Activated CD4-positive, alpha-beta memory T cell treated with anti-CD3 and anti-CD28 coated beads for 36 hours (primary cell): Measurements from ENCODE around the gene ZNF274. TPM values are rescaled to one million over a fixed set of nuclear protein-coding genes. Genes with fewer than 3 reads are reported as not detected.
"Not testable (repeated sequence)": the region's sequence is repeated elsewhere in the genome, so short reads cannot be mapped to it uniquely, and the experiment has no call there.

Source experiments
- CTCF ChIA-PET: fragments of 350-600 bp; sonication (Branson Sonifier 250); formaldehyde crosslinking; loops from one replicate; lab custom pipeline; 2021; ENCODE audit warnings: antibody characterized with exemption, inconsistent platforms; lab: Charles Lee
- POLR2A ChIA-PET: fragments of 350-600 bp; sonication (Branson Sonifier 250); formaldehyde crosslinking; loops from one replicate; lab custom pipeline; 2021; ENCODE audit warnings: antibody characterized with exemption; lab: Charles Lee
- DNase-seq: peaks from one replicate; pipeline ENCODE4 v3.0.0-alpha.2; 2020
- H3K27ac Mint-ChIP-seq: one replicate; pipeline ENCODE4 v1.8.0; 2021; ENCODE audit warnings: mixed read lengths
- H3K27me3 Mint-ChIP-seq: one replicate; pipeline ENCODE4 v1.8.0; 2021; ENCODE audit warnings: mixed read lengths
- H3K36me3 Mint-ChIP-seq: one replicate; pipeline ENCODE4 v1.8.0; 2021; ENCODE audit warnings: mixed read lengths
- H3K4me1 Mint-ChIP-seq: one replicate; pipeline ENCODE4 v1.8.0; 2021; ENCODE audit warnings: low read depth, mixed read lengths
- H3K4me3 Mint-ChIP-seq: one replicate; pipeline ENCODE4 v1.8.0; 2021; ENCODE audit warnings: mild to moderate bottlenecking, mixed read lengths
- H3K9me3 Mint-ChIP-seq: one replicate; pipeline ENCODE4 v1.8.0; 2021; ENCODE audit warnings: mixed read lengths
- intact Hi-C: fragments of 100-400 bp; cut with micrococcal nuclease; formaldehyde crosslinking; loops from one replicate; pipeline ENCODE4 v1.15.1; 2023
- total RNA-seq, 2 experiments: library from RNA; stranded (reverse); gene quantifications; one replicate each; pipeline ENCODE4 v1.2.3, GENCODE V29; 2021

The ZNF274 gene
- total RNA-seq, 2 experiments from 2014 or later = 19.1 to 19.6 TPM

DNA sequence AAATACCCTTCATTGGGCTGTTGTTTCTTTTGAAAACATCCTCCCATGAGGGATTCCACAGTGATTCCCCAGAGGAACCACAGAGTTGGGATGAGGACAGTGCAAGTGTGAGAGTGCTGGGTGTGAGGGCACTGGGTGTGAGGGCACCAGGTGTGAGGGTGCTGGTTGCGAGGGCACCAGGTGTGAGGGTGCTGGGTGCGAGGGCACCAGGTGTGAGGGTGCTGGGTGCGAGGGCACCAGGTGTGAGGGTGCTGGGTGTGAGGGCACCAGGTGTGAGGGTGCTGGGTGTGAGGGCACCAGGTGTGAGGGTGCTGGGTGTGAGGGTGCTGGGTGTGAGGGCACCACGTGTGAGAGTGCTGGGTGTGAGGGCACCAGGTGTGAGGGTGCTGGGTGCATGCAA lies 75.4 kb downstream of the ZNF274 start:
- H3K27ac Mint-ChIP-seq, DNase-seq, H3K4me1 Mint-ChIP-seq, CTCF ChIA-PET, H3K27me3 Mint-ChIP-seq, H3K4me3 Mint-ChIP-seq, POLR2A ChIA-PET: not testable (repeated sequence)
- Mint-ChIP-seq H3K9me3 (peaks cover 93% of the 10 kb centered on the region), H3K36me3 (peaks cover 98% of the 10 kb centered on the region)
- intact Hi-C loops = loop anchor here (10.0 kb wide), 1 partner anchor 63 kb away; no protein-coding TSS in a partner anchor

- peaks cover 91% of the 10 kb centered on the region for H3K9me3 Mint-ChIP-seq
Measured at GRCh38 chr19:58261600-58261967, 78.7 kb downstream of the ZNF274 start.

GRCh38 chr19:58261968-58262921 lies 79.4 kb downstream of the ZNF274 start:
- ChIA-PET CTCF (interaction anchor here (1.9 kb wide), 1 partner anchor 16 kb away, joined by 5 read pairs; the partner anchor contains the start of gene ZNF8), POLR2A (interaction anchor here (0.6 to 1.4 kb wide), 2 partner anchors 79 to 258 kb away, joined by 3 read pairs; partner anchors contain the start of gene ZNF274)
- H3K36me3 Mint-ChIP-seq = peaks cover 92% of the 10 kb centered on the region
- no peak overlapping the region for H3K27ac Mint-ChIP-seq
- H3K27me3 Mint-ChIP-seq = no peaks in the 10 kb centered on the region
- intact Hi-C loops = no loop called here
- no peak for DNase-seq
- H3K9me3 Mint-ChIP-seq = peaks cover 91% of the 10 kb centered on the region
- H3K4me1 Mint-ChIP-seq = no peaks in the 10 kb centered on the region
- no peak overlapping the region for H3K4me3 Mint-ChIP-seq

More at GRCh38 chr19:58261600-58261967, 78.7 kb downstream of the ZNF274 start:
- no peak for DNase-seq
- Mint-ChIP-seq H3K27me3 (no peaks in the 10 kb centered on the region), H3K36me3 (peaks cover 94% of the 10 kb centered on the region), H3K4me1 (no peaks in the 10 kb centered on the region), H3K4me3 (no peak overlapping the region), H3K27ac (no peak overlapping the region)
- intact Hi-C loops = no loop called here
- CTCF ChIA-PET = interaction anchor here (0.8 to 1.9 kb wide), 2 partner anchors 17 to 48 kb away, joined by 3 to 5 read pairs; partner anchors contain the start of gene ZNF8
- POLR2A ChIA-PET = interaction anchor here (0.6 kb wide), 1 partner anchor 78 kb away, joined by 3 read pairs; the partner anchor contains the start of gene ZNF274

- DNase-seq = no peak
- no peak overlapping the region for H3K4me3 Mint-ChIP-seq
- peaks cover 89% of the 10 kb centered on the region for H3K36me3 Mint-ChIP-seq
- intact Hi-C loops = no loop called here
- no peaks in the 10 kb centered on the region for H3K4me1 Mint-ChIP-seq
- POLR2A ChIA-PET = interaction anchor here (1.4 kb wide), 1 partner anchor 257 kb away, joined by 3 read pairs; no protein-coding TSS in a partner anchor
- H3K27ac Mint-ChIP-seq = peak overlapping the region; percentile 28
- H3K27me3 Mint-ChIP-seq = no peaks in the 10 kb centered on the region
- CTCF ChIA-PET = interaction anchor here (1.9 kb wide), 1 partner anchor 15 kb away, joined by 5 read pairs; the partner anchor contains the start of gene ZNF8
- peaks cover 86% of the 10 kb centered on the region for H3K9me3 Mint-ChIP-seq
Measured at GRCh38 chr19:58262922-58263296, 80.0 kb downstream of the ZNF274 start.

Other genes starting within 250 kb of the ZNF274 start
- gene ZNF418, start 247.7 kb upstream of the ZNF274 start, total RNA-seq = 1 to 10 TPM; 2.3 TPM
- gene ZNF256, start 235.4 kb upstream of the ZNF274 start, total RNA-seq = 1 to 10 TPM; 3.9 TPM
- not detected for gene C19orf18, start 208.5 kb upstream of the ZNF274 start, total RNA-seq
- 1 to 10 TPM; 5.1 to 5.8 TPM for gene ZNF606, start 180.2 kb upstream of the ZNF274 start, total RNA-seq
- gene ZSCAN1, start 149.0 kb upstream of the ZNF274 start, total RNA-seq = not detected
- under 1 TPM in 1 of 2 experiments, not detected in 1; 0.12 TPM for gene ZNF135, start 123.8 kb upstream of the ZNF274 start, total RNA-seq
- gene ZSCAN18, start 84.8 kb upstream of the ZNF274 start, total RNA-seq = 10 to 100 TPM; 13.8 to 15.7 TPM
- gene ZNF329, start 32.3 kb upstream of the ZNF274 start, total RNA-seq = 1 to 10 TPM; 4.2 to 4.4 TPM
- gene ZNF544, start 45.9 kb downstream of the ZNF274 start, total RNA-seq = 10 to 100 TPM; 39.6 to 45.4 TPM
- 1 to 10 TPM; 3.7 to 3.9 TPM for gene ZNF8, start 95.9 kb downstream of the ZNF274 start, total RNA-seq
- gene ERVK3-1, start 122.3 kb downstream of the ZNF274 start, total RNA-seq = 10 to 100 TPM; 37.1 to 42.3 TPM
- 1 to 10 TPM; 3.1 to 3.3 TPM for gene ZSCAN22, start 143.9 kb downstream of the ZNF274 start, total RNA-seq
- 10 to 100 TPM in 1 of 2 experiments, 1 to 10 TPM in 1; 9.9 to 12.9 TPM for gene A1BG, start 170.4 kb downstream of the ZNF274 start, total RNA-seq
- under 1 TPM; 0.31 to 0.93 TPM for gene ZNF497, start 179.7 kb downstream of the ZNF274 start, total RNA-seq
- gene ZNF837, start 198.0 kb downstream of the ZNF274 start, total RNA-seq = 1 to 10 TPM; 2.1 to 2.4 TPM
- gene RPS5, start 204.2 kb downstream of the ZNF274 start, total RNA-seq = 1,000 to 10,000 TPM; 1,415 to 1,438 TPM
- under 1 TPM; 0.21 to 0.31 TPM for gene RNF225, start 212.6 kb downstream of the ZNF274 start, total RNA-seq
- 10 to 100 TPM in 1 of 2 experiments, 1 to 10 TPM in 1; 8.3 to 10.7 TPM for gene ZNF584, start 225.6 kb downstream of the ZNF274 start, total RNA-seq